K562 (cell line): ENCODE data around the gene TMEM108. TPM values are rescaled to one million over a fixed set of nuclear protein-coding genes. Genes with fewer than 3 reads are reported as not detected.
A peak's percentile ranks its signal among the peaks of the same experiment; 100 is the strongest.

ENCODE experiments used
- ATF2 ChIP-seq: sonication (generic); formaldehyde crosslinking; IDR thresholded peaks from 2 replicates; pipeline ENCODE4 v1.8.1; 2022; ENCODE audit warnings: missing genetic modification reagents
- FOXK2 ChIP-seq, 2 experiments: fragments of 450-650 bp; IDR thresholded peaks in 1 of 2; conservative IDR thresholded peaks in 1 of 2; 2 replicates each; pipeline ENCODE4 v1.6.1; 2016; ENCODE audit warnings: low read depth in 2 of 2, mild to moderate bottlenecking in 1 of 2
- GABPB1 ChIP-seq: sonication (generic); formaldehyde crosslinking; IDR thresholded peaks from 2 replicates; pipeline ENCODE4 v1.8.0; 2022; ENCODE audit warnings: mild to moderate bottlenecking, missing genetic modification reagents
- HDAC3 ChIP-seq: fragments of 450-650 bp; IDR thresholded peaks from 2 replicates; pipeline ENCODE4 v1.6.1; 2018; ENCODE audit warnings: borderline replicate concordance, mild to moderate bottlenecking, moderate library complexity; ENCODE audit not compliant: partially characterized antibody
- NBN ChIP-seq: fragments of 450-650 bp; IDR thresholded peaks from 2 replicates; pipeline ENCODE4 v1.6.1; 2016; ENCODE audit warnings: low read depth, mild to moderate bottlenecking
- NR2C1 ChIP-seq, 2 experiments: fragments of 450-650 bp; IDR thresholded peaks; 2 replicates each; pipeline ENCODE4 v1.6.1; 2017; ENCODE audit warnings: mild to moderate bottlenecking in 2 of 2, antibody characterized with exemption in 1 of 2, inconsistent platforms in 1 of 2, missing compliant biosample characterization in 1 of 2, missing genetic modification characterization in 1 of 2
- PHTF2 ChIP-seq: fragments of 250-450 bp; sonication (Bioruptor Pico); IDR thresholded peaks from 2 replicates; pipeline ENCODE4 v1.5.0; 2021; ENCODE audit warnings: mild to moderate bottlenecking
- RFX5 ChIP-seq: IDR thresholded peaks from 2 replicates; pipeline ENCODE4 v1.6.1; 2011; ENCODE audit warnings: low read depth, mild to moderate bottlenecking, improper control_type of control experiment, low read length
- SMAD1 ChIP-seq: fragments of 150-350 bp; IDR thresholded peaks from 2 replicates; pipeline ENCODE4 v1.6.1; 2014; ENCODE audit warnings: low read length, low read depth; ENCODE audit not compliant: partially characterized antibody
- TAF1 ChIP-seq: IDR thresholded peaks from 2 replicates; pipeline ENCODE4 v1.6.1; 2011; ENCODE audit warnings: mild to moderate bottlenecking, low read length, moderate library complexity; ENCODE audit not compliant: insufficient read depth, control insufficient read depth, severe bottlenecking; ENCODE audit errors: extremely low read depth
- TCF3 ChIP-seq: sonication (generic); formaldehyde crosslinking; IDR thresholded peaks from 2 replicates; pipeline ENCODE4 v1.4.0; 2020; ENCODE audit warnings: mild to moderate bottlenecking, missing genetic modification reagents
- TRIM24 ChIP-seq, 2 experiments: fragments of 450-650 bp; IDR thresholded peaks; 2 replicates each; pipeline ENCODE4 v1.6.1; 2016
- U2AF2 ChIP-seq: fragments of 200-400 bp; formaldehyde crosslinking; optimal IDR thresholded peaks from 2 replicates; pipeline ENCODE3; 2017; ENCODE audit warnings: low read depth, mild to moderate bottlenecking, low read length
- ZNF318 ChIP-seq, 2 experiments: fragments of 450-650 bp; IDR thresholded peaks; 2 replicates each; pipeline ENCODE4 v1.6.1; 2016; ENCODE audit warnings: mild to moderate bottlenecking in 2 of 2, borderline replicate concordance in 1 of 2, low read depth in 1 of 2, moderate library complexity in 1 of 2
- ZNF444 ChIP-seq: fragments of 250-450 bp; sonication (Bioruptor Pico); IDR thresholded peaks from 2 replicates; pipeline ENCODE4 v1.4.0; 2020; ENCODE audit warnings: mild to moderate bottlenecking, moderate library complexity
- ZNF445 ChIP-seq: fragments of 250-450 bp; sonication (Bioruptor Pico); IDR thresholded peaks from 2 replicates; pipeline ENCODE4 v1.4.0; 2020; ENCODE audit warnings: low read depth, mild to moderate bottlenecking, moderate library complexity
- ZNF780A ChIP-seq: fragments of 250-450 bp; sonication (Bioruptor Pico); IDR thresholded peaks from 2 replicates; pipeline ENCODE4 v1.5.0; 2021; ENCODE audit warnings: mild to moderate bottlenecking
- polyA plus RNA-seq, 8 experiments: library from polyadenylated mRNA; depleted of rRNA in 4 of 8; stranded (reverse) in 5 of 8; unstranded in 3 of 8; fragments of >200 nt; fragmentation: Nextera tagmentation in 2 of 8; fragmentation: Illumina TruSeq in 1 of 8; extraction: Ambion mirVana in 2 of 8; extraction: Trizol in 1 of 8; gene quantifications; 2 replicates each; pipeline versions ENCODE4 v1.2.1 to v1.2.3, GENCODE V29; 2011 to 2014; ENCODE audit warnings: inconsistent platforms in 1 of 8, missing spikeins in 1 of 8
- total RNA-seq, 7 experiments: library from RNA; depleted of rRNA in 6 of 7; stranded (reverse); fragments of >200 nt in 6 of 7; fragmentation: Illumina TruSeq in 2 of 7; extraction: Trizol in 2 of 7; gene quantifications; 2 replicates each; pipeline versions ENCODE4 v1.2.1 to v1.2.3, GENCODE V29; 2011 to 2021; ENCODE audit warnings: low replicate concordance in 1 of 7
- TF ChIP-seq, protein P1 (sequence below): fragments of 250-450 bp; sonication (Bioruptor Pico); IDR thresholded peaks from 2 replicates; pipeline ENCODE4 v1.8.0; 2022; ENCODE audit warnings: moderate library complexity, mild to moderate bottlenecking, inconsistent platforms

Gene TMEM108
- total and polyA plus RNA-seq, 9 of the 15 experiments (the other 6 are each of a cell fraction or from before 2014, with no cell fraction given), result 0.65 to 11.1 (median 3.4) TPM

DNA sequence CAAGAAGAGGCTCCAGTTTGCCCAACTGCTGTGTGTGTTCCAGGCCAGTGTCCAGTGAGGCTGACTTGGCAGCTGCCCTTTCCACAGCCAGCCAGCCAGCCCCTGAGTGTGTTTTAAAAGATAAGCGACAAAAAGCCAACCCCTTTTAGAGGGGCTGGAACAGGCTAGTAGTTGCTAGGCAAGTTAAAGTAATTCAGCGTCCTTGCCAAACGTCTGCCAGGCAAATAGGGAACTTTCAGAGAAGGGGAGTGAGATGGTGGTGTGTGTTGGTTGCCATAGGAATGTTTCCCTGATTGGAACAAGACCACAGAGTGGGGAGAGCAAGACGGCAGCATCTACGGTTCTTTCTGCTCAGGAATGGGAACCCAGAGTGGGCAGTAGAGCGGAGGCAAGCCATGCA, 86.3 kb downstream of the TMEM108 start (continued):
- TF ChIP-seq, protein P1, sequence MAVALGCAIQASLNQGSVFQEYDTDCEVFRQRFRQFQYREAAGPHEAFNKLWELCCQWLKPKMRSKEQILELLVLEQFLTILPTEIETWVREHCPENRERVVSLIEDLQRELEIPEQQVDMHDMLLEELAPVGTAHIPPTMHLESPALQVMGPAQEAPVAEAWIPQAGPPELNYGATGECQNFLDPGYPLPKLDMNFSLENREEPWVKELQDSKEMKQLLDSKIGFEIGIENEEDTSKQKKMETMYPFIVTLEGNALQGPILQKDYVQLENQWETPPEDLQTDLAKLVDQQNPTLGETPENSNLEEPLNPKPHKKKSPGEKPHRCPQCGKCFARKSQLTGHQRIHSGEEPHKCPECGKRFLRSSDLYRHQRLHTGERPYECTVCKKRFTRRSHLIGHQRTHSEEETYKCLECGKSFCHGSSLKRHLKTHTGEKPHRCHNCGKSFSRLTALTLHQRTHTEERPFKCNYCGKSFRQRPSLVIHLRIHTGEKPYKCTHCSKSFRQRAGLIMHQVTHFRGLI, result no peak
- TF ChIP-seq TAF1, result no peak
- no peak for TF ChIP-seq HDAC3
- no peak for TF ChIP-seq ZNF318 (IDR thresholded peaks at IDR 0.05; ENCODE audit: borderline replicate concordance in 1 of 2, low read depth in 1 of 2)
- peak; percentile 83 for TF ChIP-seq RFX5
- TF ChIP-seq SMAD1, result no peak
- TF ChIP-seq ZNF444 (CRISPR knock-in tag), result no peak
- no peak for TF ChIP-seq ZNF445 (CRISPR knock-in tag)
- no peak for TF ChIP-seq NR2C1 (IDR thresholded peaks at IDR 0.05)
- no peak for TF ChIP-seq NR2C1 (tag; IDR thresholded peaks at IDR 0.05)
- TF ChIP-seq U2AF2, result no peak
- TF ChIP-seq NBN, result no peak
- TF ChIP-seq FOXK2 (conservative IDR thresholded peaks at IDR 0.05 in 1 of 2, IDR thresholded peaks at IDR 0.05 in 1 of 2; ENCODE audit: low read depth in 2 of 2), result no peak
- no peak for TF ChIP-seq TRIM24 (IDR thresholded peaks at IDR 0.05)
- TF ChIP-seq PHTF2 (CRISPR knock-in tag), result no peak
- TF ChIP-seq TCF3 (CRISPR knock-in tag), result no peak
- TF ChIP-seq ATF2 (CRISPR knock-in tag), result no peak
- TF ChIP-seq GABPB1 (CRISPR knock-in tag), result no peak
- TF ChIP-seq ZNF780A (CRISPR knock-in tag), result no peak
